ENCODE measurements around the gene PPP1R14B. TPM values are rescaled to one million over a fixed set of nuclear protein-coding genes. Genes with fewer than 3 reads are reported as not detected.

Gene PPP1R14B
- total RNA-seq, 4 donors from 2014 or later = 144 to 444 (median 237) TPM

DNA sequence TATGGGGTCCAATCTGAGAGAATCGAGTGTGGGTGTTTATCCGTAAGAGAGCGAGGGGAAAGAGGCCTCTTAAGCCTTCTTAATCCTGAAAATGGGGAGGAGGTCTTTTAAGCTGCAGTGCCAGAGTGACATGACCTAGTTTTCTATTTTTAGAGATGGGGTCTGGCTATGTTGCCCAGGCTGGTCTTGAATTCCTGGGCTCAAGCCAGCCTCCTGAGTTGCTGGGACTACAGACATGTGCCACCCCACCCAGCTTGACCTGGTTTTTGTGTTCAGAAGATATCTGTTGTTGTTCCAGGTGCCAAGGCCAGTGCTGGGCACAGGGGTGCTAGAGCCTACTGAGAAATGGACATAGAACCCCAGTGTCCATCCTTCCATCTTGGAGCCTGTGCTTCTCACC is 36.3 kb upstream of the PPP1R14B start:
- in situ Hi-C loops (cut with MboI; ENCODE audit: low sequenced_read_pairs in 4 of 4) = no loop called here
- H3K27me3 ChIP-seq = no peaks in the 10 kb centered on the region
- TF ChIP-seq, protein P1, sequence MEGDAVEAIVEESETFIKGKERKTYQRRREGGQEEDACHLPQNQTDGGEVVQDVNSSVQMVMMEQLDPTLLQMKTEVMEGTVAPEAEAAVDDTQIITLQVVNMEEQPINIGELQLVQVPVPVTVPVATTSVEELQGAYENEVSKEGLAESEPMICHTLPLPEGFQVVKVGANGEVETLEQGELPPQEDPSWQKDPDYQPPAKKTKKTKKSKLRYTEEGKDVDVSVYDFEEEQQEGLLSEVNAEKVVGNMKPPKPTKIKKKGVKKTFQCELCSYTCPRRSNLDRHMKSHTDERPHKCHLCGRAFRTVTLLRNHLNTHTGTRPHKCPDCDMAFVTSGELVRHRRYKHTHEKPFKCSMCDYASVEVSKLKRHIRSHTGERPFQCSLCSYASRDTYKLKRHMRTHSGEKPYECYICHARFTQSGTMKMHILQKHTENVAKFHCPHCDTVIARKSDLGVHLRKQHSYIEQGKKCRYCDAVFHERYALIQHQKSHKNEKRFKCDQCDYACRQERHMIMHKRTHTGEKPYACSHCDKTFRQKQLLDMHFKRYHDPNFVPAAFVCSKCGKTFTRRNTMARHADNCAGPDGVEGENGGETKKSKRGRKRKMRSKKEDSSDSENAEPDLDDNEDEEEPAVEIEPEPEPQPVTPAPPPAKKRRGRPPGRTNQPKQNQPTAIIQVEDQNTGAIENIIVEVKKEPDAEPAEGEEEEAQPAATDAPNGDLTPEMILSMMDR (IDR thresholded peaks at IDR 0.05 in 4 of 5, conservative IDR thresholded peaks at IDR 0.05 in 1 of 5) = no peak
- intact Hi-C loops (cut with DNase I; ENCODE audit: low total_unique reads) = no loop called here
- H3K9me3 ChIP-seq = no peaks in the 10 kb centered on the region
- no peak for DNase-seq
- ATAC-seq = no peak
- peaks cover 0 to 6% of the 10 kb centered on the region in 2 donors for H3K36me3 ChIP-seq
- H3K27ac ChIP-seq = no peak overlapping the region
- no peak overlapping the region for H3K4me3 ChIP-seq
- peaks cover 22 to 25% of the 10 kb centered on the region in 2 donors for H3K4me1 ChIP-seq

DNA sequence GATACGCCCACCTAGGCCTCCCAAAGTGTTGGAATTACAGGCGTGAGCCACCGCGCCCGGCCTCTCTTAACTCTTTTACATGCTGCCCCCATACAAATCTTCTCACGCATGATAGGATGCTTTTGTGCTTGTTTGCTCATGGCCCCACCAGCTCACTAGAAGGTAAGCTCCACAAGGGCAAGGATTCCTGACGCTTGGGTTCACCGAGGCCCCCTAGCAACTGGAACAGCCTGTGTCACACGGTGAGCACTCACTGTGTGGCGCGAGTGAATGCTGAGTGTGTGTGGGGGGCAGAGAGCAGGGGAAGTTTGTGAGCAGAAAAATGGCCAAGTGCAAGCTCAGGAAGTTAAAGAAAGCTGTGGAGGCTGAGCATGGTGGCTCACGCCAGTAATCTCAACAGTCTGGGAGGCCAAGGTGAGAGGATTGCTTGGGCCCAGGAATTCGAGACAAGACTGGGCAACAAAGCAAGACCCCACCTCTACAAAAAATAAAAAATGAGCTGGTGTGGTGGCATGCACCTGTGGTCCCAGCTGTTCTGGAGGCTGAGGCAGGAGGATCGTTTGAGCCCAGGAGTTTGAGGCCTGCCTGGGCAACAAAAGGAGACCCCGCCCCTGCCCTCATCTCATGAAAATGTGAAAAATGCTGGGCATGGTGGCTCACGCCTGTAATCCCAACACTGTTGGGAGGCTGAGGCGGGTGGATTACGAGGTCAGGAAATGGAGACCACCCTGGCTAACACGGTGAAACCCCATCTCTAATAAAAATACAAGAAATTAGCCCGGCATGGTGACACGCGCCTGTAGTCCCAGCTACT is 35.4 kb upstream of the PPP1R14B start:
- ATAC-seq (no peak), DNase-seq (no peak)
- Histone ChIP-seq H3K27me3 (no peaks in the 10 kb centered on the region), H3K36me3 (peaks cover 0 to 11% of the 10 kb centered on the region in 2 donors), H3K9me3 (no peaks in the 10 kb centered on the region), H3K4me3 (no peak overlapping the region), H3K27ac (no peak overlapping the region), H3K4me1 (peaks cover 22 to 25% of the 10 kb centered on the region in 2 donors)
- intact Hi-C loops (cut with DNase I; ENCODE audit: low total_unique reads) (no loop called here), in situ Hi-C loops (cut with MboI; ENCODE audit: low sequenced_read_pairs in 4 of 4) (no loop called here)
- no peak for TF ChIP-seq POLR2A (IDR thresholded peaks at IDR 0.05)
- TF ChIP-seq, protein P1 (IDR thresholded peaks at IDR 0.05 in 4 of 5, conservative IDR thresholded peaks at IDR 0.05 in 1 of 5) = no peak

DNA sequence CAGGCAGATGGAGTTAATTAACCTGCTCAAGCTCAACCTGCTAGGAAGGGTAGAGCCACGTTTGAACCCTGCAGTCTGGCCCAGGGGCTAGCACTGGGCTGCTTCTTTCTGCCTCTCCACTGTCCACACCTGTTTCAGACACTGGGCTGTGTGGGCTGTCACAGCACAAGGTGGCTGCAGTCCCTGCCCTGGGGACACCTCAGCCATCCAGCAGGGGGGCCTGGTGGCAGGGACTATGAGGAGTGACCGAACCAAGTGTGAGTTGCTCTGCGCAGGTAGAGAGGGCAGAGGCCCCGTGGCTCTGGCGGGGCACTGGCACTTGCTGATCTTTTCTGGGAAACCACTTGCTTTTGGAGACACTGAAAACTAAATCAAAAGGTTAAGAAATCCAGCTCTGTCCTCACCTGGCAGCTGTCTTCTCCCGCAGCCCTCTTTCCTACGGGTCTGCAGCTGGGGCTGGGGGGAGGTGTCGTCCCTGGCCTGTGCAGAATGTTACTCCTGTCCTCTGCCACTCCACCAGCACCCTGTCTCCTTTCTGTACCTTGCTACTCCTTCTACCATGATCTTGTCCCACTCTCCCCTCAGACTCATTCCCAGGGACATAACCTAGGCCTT is 31.9 kb upstream of the PPP1R14B start:
- Histone ChIP-seq H3K36me3 (peaks cover 0 to 20% of the 10 kb centered on the region in 2 donors), H3K27ac (no peak overlapping the region), H3K27me3 (no peaks in the 10 kb centered on the region), H3K4me3 (no peak overlapping the region), H3K9me3 (no peaks in the 10 kb centered on the region), H3K4me1 (peaks cover 6% of the 10 kb centered on the region in 2 donors)
- no peak for TF ChIP-seq POLR2A (IDR thresholded peaks at IDR 0.05)
- TF ChIP-seq, protein P1 (IDR thresholded peaks at IDR 0.05 in 4 of 5, conservative IDR thresholded peaks at IDR 0.05 in 1 of 5) = no peak
- intact Hi-C loops (cut with DNase I; ENCODE audit: low total_unique reads) (no loop called here), in situ Hi-C loops (cut with MboI; ENCODE audit: low sequenced_read_pairs in 4 of 4) (no loop called here)
- DNase-seq = no peak
- ATAC-seq = no peak

DNA sequence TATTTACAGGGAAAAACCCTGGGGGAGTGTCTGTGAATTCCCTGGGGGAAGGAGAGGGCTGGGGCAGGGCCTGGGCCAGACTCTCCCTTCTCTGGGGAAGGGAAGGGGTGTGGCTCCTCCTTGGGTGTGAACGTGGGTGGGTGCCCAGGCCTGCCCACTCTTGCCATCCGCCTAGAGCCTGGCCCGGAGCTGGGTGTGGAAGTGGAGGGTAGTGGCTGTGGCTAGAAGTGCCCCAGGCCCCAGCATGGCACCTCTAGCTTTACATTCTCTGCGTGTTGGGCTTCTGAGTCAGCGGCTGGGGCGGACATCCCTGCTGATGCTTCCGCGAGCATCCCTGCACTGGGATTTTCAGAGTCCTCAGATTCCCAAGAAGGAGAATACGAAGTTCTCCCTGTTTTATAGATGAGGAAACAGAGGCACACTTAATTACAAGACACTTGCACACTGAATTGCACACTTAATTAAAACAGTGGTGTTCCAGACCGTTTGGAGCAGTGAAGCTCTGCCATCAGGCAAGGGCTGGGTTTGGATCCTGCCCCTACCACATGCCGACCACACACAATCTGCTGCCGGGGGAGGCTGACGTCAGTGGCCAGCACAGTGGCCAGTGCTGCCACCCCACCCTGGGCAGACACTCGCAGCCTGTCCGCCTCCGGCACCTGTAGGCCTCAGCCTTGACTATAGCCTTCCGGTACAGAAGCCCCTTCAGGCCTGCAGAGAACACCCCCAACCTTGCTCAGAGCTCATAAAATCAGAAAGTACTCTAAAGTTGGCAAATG is 30.1 kb upstream of the PPP1R14B start:
- DNase-seq (no peak), ATAC-seq (no peak)
- in situ Hi-C loops (cut with MboI; ENCODE audit: low sequenced_read_pairs in 4 of 4) = no loop called here
- intact Hi-C loops (cut with DNase I; ENCODE audit: low total_unique reads) = no loop called here
- Histone ChIP-seq H3K36me3 (peaks cover 0 to 15% of the 10 kb centered on the region in 2 donors), H3K4me3 (no peak overlapping the region), H3K9me3 (no peaks in the 10 kb centered on the region), H3K4me1 (peaks cover 3 to 6% of the 10 kb centered on the region in 2 donors), H3K27ac (no peak overlapping the region), H3K27me3 (no peaks in the 10 kb centered on the region)
- TF ChIP-seq, protein P1 (IDR thresholded peaks at IDR 0.05 in 4 of 5, conservative IDR thresholded peaks at IDR 0.05 in 1 of 5) = no peak
- no peak for TF ChIP-seq POLR2A (IDR thresholded peaks at IDR 0.05)

All from gastrocnemius medialis (tissue), 4 donors.